Activated T-cell treated with anti-CD3 and anti-CD28 coated beads for 1 hour (primary cell): ENCODE measurements around the gene KCNC2.

Experiments used
- DNase-seq: peaks from one replicate; pipeline ENCODE4 v3.0.0-alpha.2; 2020; ENCODE audit warnings: low read depth

KCNC2 gene

GRCh38 chr12:75161488-75161887 lies 48.2 kb downstream of the KCNC2 start:
- no peak for DNase-seq

DNA sequence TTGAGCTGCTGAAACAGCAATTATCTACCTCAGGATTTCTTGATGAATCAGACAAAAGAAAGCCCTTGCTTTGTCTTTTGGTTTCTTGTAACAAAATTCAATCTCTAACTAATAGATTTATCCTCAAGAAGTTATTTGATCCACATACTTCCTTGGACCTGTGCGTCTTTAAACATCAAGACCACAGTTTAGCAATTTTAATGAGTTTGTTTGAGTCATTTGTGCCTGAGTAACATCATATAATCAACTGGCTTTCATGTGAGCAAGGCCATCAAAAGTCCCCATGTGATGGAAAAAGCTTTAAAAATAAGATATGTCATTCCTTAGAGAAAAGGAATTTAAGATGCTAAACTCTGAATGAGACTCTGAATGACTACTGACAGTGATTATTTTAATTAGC lies 52.3 kb downstream of the KCNC2 start:
- DNase-seq = no peak

- no peak for DNase-seq
Observed at GRCh38 chr12:75155962-75156361, 53.7 kb downstream of the KCNC2 start.

DNA sequence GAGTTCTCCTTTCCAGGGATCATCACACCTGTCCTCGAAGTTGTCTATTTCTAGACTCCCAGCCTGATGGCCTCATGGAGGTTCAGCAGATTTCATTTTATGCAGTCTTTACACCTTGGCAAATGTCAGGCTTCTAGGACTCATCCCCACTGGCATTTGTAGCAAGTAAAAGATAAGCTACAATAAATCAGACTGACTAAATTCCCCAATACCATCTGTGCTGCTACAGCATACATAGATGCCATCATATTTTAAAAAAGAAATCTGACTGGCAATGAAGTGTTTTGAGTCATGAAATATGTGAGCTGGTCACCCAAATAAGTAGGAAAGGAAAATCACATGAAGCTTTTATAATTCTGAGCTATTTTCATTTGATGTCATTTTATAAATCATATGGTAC lies 55.3 kb downstream of the KCNC2 start:
- no peak for DNase-seq

DNA sequence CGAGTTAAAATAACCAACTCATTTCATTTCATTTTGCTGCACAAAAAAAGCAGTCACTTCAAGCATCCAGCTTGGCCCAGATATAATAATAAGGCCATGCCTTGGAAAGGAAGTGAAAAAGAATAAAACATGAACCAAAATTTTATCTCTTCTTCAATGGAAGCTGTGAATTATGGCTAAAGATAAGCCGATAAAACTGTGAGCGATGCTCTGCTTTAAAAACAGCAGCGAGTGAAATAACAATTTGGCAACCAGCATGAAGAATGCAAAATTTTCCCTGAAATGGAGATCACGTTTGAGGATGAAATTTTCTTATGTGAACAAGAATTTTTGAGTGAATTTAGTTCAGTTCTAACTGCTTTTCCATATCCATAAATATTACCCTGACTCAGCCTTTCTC lies 70.4 kb downstream of the KCNC2 start:
- no peak for DNase-seq

GRCh38 chr12:75137896-75138295 lies 71.7 kb downstream of the KCNC2 start:
- DNase-seq = no peak

DNA sequence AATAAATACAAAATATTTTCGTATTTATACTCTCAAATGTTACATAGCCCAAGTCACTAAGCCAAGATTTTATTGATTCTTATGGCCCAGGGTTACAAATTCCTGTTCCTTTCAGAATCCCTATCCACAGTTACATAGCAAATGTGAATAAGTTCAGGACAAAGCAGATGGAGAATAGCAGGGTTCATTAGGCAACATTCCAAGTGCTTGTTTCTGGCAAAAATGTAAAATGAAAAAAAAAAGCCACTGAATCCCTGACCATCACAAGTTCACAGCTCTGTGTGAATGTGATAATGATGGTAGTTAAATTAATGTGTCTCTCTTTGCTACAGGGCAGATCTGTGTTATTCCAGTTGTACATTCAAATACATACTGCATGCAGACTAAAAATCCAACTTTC lies 74.6 kb downstream of the KCNC2 start:
- no peak for DNase-seq

GRCh38 chr12:75130811-75131210 lies 78.8 kb downstream of the KCNC2 start:
- DNase-seq = no peak

DNA sequence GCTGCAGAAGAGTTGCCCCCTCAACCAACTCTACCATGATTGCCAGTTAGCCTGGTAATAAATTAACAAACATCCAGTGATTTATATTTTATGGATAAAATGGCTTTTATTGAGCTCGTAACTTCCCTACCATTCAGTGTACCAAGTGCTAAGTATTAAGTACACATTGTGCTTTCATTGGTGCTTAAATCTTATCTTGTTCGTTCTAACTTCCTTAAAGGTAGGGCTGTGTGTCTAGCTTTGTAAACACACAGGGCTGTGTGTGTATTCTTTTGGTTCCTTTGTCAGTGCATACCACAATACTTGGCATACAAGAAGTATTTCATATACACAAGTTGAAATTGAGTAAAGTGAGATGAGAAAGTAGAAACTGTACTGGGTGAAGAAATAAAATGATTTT lies 80.4 kb downstream of the KCNC2 start:
- no peak for DNase-seq

DNA sequence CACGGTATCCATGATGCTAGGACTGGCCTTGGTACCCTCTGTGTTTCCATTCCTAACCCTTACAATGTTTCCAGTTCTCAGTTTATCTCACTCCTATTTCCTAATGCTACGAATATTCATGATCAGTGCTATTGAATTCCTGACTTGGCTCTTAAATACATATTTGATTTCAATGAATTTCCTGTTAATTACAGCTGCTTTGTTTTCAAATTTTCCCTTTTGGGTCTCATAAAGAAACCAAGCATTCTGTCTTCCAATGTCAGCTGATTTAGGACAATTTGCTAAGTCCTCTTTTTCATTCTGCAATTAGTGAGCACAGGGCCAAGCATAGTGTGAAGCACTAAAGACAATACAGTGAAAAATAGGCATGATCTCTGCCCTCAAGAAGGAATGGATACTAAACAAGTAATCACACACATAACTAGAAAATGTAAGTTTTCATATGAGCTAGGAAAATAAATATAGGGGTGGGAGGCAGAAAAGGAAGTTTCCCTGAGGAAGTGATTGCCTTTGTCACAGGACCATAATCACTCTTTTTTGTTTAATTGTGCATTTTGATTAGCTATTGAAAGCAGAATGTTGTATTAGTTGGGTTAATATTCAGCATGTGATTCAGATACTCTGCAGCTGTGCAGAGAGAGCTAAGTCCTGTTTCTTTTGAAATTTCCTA lies 88.5 kb downstream of the KCNC2 start:
- DNase-seq = no peak

GRCh38 chr12:75120311-75120711 lies 89.3 kb downstream of the KCNC2 start:
- no peak for DNase-seq

DNA sequence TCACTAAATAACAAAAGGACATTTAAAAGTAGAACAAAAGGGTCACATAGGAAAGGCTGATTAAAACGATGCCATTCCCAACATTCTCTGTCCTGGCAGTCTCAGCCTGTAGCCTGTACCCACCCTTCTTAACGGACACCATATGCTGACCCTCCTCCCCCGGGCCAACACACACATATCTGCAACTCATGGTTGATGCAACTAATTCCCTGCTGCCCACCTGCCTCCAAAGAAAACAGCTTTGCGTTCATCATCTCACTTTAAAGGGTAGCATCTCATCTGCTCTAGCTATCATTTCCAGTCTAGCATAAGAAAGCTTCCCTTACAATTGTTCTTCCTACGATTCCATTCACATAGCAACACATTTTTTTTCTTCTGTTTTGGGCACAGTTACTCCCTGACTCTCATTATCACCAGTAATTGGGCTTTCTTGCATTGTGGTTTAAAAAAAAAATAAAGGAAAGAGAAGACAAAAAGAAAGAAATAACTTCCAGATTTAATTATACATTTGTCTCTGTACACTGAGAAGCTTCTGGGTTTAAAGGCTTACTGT lies 92.9 kb downstream of the KCNC2 start:
- no peak for DNase-seq

DNA sequence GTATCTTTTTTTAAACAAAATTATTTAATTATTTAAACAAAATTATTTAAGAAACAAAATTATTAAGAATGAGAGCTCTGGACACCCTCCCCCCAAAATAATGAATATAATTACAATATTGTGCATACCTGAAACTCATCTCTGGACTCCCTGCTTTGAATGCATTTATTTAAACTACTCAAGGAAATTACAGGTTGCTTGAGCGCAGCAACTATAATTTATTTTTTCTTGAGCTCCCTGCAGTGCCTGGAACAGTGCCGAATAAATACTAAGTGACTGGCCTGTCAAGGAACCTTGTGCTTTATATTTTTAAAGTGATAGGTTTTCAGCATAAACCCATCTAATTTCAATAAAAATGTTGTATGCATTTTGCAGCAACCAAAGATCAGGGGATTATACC lies 93.9 kb downstream of the KCNC2 start:
- no peak for DNase-seq

GRCh38 chr12:75103822-75104221 lies 105.8 kb downstream of the KCNC2 start:
- DNase-seq = no peak

GRCh38 chr12:75101781-75102180 lies 107.9 kb downstream of the KCNC2 start:
- DNase-seq = no peak

DNA sequence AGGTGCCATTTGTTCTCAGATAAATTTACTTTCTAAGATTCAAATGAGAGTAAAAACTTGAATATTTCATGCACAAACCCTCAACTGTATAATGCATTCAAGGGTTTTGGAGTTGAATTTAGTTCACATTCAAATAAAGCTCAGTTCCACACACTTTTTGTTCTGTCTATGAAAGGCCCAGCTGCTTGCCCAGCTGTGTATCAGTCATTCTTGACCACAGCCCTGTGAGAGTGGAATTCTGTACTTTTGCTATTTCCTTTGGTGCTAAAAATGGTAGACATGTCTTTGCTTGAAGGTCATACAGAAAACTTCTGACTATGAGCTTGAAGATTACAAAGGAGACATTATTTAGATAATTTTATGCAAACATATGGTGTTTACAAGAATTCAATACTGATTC lies 110.4 kb downstream of the KCNC2 start:
- no peak for DNase-seq

DNA sequence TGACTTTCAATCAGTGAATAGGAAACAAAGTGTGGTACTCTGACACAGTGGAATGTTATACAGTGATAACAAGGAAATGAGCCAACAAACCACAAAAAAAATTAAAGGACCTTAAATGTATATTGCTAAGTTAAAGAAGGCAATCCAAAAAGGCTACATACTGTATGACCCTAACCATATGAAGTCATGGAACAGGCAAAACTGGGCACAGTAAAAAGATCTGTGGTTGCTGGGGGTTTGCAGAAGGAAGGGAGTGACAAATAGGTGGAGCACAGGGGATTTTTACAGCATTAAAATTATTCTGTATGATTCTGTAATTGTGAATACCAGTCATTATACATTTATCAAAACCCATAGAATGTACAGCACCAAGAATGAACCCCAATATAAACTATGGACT lies 112.6 kb downstream of the KCNC2 start:
- DNase-seq = no peak

- DNase-seq = no peak
Observed at GRCh38 chr12:75087654-75088053, 122.0 kb downstream of the KCNC2 start.

DNA sequence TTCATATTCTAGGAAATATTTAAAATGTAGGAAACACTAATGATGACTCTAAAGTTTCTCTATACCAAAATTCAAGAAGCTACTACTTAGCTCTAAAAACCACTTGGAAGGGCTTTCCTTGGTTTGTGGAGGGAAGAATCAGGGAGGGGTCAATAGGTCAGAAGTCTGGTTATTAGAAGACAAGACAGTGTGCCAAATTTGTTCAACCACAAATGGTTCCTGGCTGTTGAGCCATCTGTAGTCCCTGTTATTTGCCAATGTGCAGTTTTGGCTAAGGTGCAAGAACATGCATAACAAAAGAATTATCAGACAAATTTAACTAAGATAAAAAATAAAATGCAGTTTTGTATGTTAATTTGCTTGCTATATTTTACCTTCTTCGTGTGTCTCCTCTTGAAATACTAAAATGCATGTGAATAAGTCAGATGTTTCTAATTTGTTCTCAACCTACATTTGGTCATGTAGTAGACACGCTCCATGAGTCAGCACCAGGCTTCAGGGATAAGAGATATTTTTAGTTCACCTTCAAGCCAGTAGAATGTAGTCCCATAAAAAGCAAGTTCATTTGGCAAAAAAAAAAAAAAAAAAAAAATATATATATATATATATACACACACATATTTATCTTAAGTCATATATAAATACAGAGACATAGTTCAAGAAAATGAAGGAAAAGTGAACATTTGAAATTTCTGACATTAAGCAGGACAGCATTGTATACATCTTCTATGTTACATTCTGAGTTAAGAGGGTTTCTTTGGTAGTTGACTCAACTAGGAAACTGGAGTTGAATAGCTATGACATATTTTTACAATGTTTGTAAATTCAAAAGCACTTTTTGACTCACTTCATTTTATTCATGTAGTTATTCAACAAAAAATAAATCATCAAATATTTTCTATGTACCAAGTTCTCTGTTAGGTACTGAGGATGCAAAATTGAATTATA lies 123.3 kb downstream of the KCNC2 start:
- no peak for DNase-seq

GRCh38 chr12:75081305-75081704 lies 128.3 kb downstream of the KCNC2 start:
- no peak for DNase-seq

GRCh38 chr12:75080582-75080981 lies 129.1 kb downstream of the KCNC2 start:
- DNase-seq = no peak

DNA sequence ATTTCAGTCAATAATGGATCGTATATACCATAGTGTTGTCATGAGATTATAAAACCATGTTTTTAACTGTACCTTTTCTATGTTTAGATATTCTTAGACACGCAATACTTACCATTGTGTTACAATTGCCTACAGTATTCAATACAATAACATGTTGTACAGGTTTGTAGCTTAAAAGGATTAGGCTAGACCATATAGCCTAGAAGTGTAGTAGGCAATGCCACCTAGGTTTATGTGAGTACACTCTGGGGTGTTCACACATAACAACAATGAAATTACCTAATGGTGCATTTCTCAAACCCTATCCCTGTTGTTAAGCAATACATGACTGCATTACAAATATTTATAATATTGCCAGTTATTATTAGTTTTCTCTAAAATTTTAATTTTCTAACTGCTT lies 144.2 kb downstream of the KCNC2 start:
- no peak for DNase-seq

- no peak for DNase-seq
Observed at GRCh38 chr12:75062691-75063090, 146.9 kb downstream of the KCNC2 start.
